ENCODE results near the gene ULBP1.
"Not testable (repeated sequence)": the region's sequence is repeated elsewhere in the genome, so short reads cannot be mapped to it uniquely, and the experiment has no call there.

ULBP1 gene

GRCh38 chr6:149950423-149950822, 13.3 kb upstream of the ULBP1 start:
- H3K27ac ChIP-seq: no peak overlapping the region
- TF ChIP-seq CTCF (conservative IDR thresholded peaks at IDR 0.05): no peak
- TF ChIP-seq ZFX (IDR thresholded peaks at IDR 0.05): no peak

- TF ChIP-seq CTCF (conservative IDR thresholded peaks at IDR 0.05) (no peak), ZFX (IDR thresholded peaks at IDR 0.05) (no peak)
- H3K27ac ChIP-seq: no peak overlapping the region
Observed at GRCh38 chr6:149951096-149951495, 12.6 kb upstream of the ULBP1 start.

- no peak overlapping the region for H3K27ac ChIP-seq
- TF ChIP-seq ZFX (IDR thresholded peaks at IDR 0.05) (no peak), CTCF (conservative IDR thresholded peaks at IDR 0.05) (no peak)
Observed at GRCh38 chr6:149951626-149952025, 12.1 kb upstream of the ULBP1 start.

- not testable (repeated sequence) for H3K27ac ChIP-seq
Observed at GRCh38 chr6:149953390-149953789, 10.4 kb upstream of the ULBP1 start.

- H3K27ac ChIP-seq: not testable (repeated sequence)
Observed at GRCh38 chr6:149953934-149954327, 9.8 kb upstream of the ULBP1 start.

GRCh38 chr6:149954328-149954983, 9.3 kb upstream of the ULBP1 start:
- H3K27ac ChIP-seq: not testable (repeated sequence)

GRCh38 chr6:149954984-149955653, 8.6 kb upstream of the ULBP1 start:
- H3K27ac ChIP-seq: not testable (repeated sequence)

- H3K27ac ChIP-seq: not testable (repeated sequence)
Observed at GRCh38 chr6:149955654-149956317, 8.0 kb upstream of the ULBP1 start.

- H3K27ac ChIP-seq: not testable (repeated sequence)
Observed at GRCh38 chr6:149958124-149958523, 5.6 kb upstream of the ULBP1 start.

- H3K27ac ChIP-seq: not testable (repeated sequence)
Observed at GRCh38 chr6:149959806-149960205, 3.9 kb upstream of the ULBP1 start.

- no peak for TF ChIP-seq CTCF (conservative IDR thresholded peaks at IDR 0.05)
- TF ChIP-seq ZFX (IDR thresholded peaks at IDR 0.05): no peak
- H3K27ac ChIP-seq: no peak overlapping the region
Observed at GRCh38 chr6:149960488-149960887, 3.3 kb upstream of the ULBP1 start.
